Right renal pelvis (tissue), 4 donors: ENCODE results near the gene GIPC3. TPM values are rescaled to one million over a fixed set of nuclear protein-coding genes. Genes with fewer than 3 reads are reported as not detected.

Experiments used
- DNase-seq, 4 donors: peaks; one replicate each; pipeline ENCODE4 v3.0.0-alpha.2; 2013; ENCODE audit warnings: low read depth in 4 of 4, low spot score in 3 of 4, missing footprints in 1 of 4
- polyA plus RNA-seq, 4 donors: library from polyadenylated mRNA; unstranded; fragments of 120-200 nt; gene quantifications; one replicate each; pipeline ENCODE4 v1.2.1, GENCODE V29; 2013; ENCODE audit not compliant: insufficient read length in 4 of 4

GIPC3 gene, protein sequence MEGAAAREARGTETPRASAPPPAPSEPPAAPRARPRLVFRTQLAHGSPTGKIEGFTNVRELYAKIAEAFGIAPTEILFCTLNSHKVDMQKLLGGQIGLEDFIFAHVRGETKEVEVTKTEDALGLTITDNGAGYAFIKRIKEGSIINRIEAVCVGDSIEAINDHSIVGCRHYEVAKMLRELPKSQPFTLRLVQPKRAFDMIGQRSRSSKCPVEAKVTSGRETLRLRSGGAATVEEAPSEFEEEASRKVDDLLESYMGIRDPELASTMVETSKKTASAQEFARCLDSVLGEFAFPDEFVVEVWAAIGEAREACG
- 1 to 10 TPM; 2.6 to 4.2 (median 3.1) TPM for polyA plus RNA-seq

DNA sequence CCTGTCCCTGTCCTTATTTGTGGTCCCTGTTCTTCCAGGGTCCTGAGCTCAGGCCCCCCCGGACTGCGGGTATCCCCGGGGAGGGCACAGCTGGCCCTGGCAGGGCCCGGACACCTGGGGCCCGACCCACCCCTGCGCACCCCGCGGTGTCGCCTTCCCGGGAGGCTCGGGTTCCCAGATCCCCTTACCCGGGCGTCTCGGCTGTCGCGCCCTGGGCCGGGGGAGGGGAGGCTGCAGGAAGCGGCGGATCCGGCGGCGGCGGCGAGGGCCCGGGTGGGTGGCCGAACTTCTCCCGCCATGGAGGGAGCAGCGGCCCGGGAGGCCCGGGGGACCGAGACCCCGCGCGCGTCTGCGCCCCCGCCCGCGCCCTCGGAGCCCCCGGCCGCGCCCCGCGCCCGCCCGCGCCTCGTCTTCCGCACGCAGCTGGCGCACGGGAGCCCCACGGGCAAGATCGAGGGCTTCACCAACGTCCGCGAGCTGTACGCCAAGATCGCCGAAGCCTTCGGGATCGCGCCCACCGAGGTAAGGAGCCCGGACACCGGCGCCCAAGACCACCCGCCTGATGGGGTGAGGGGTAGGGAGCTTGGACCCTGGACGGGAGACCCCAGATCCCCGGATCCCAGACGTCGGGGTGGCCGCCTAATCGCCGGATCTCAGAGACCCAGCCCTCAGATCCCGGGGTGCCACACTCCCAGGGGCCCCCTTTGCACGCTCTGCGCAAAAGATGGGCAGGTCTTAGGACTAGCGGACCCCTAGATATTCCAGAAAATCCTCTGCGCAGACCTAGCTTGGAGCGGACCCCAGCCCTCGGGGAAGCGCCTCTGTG lies at the start of gene GIPC3:
GIPC3 (plus strand) TSS at position 178 of the 826 bp plus-strand sequence; CDS start at position 298, 120 bp downstream.
- DNase-seq = no peak

DNA sequence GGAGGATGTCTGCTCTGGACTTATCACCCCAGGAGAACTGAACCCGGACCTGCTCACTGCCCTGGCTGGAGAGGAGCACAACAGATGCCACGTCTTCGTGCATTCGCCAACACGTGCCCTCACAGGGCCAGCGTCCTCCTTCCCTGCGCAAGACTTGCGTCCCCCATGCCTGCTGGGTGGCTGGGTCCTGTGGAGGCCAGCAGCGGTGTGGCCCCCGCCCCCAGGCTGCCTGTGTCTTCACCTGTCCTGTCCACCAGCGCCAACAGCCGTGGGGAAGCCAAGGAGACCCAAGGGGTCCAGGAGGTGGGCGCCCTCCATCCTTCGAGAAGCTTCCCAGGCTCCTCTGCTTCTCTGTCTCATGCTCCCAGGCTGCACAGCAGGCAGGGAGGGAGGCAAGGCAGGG lies 49.7 kb upstream of the GIPC3 start:
- no peak for DNase-seq

DNA sequence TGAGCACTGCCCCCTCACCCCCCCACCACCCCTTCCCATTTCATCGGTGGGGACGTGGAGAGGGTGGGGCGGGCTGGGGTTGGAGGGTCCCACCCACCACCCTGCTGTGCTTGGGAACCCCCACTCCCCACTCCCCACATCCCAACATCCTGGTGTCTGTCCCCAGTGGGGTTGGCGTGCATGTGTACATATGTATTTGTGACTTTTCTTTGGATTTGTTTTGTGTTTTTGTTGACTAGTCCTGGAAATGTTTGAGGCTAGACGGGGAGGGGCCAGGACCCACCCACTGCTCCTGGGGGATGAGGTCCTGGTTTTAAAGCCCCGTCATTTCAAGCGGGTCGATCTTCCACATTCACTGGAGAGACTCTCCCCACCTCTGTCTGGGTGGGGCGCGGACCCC lies 49.3 kb upstream of the GIPC3 start:
- no peak for DNase-seq

DNA sequence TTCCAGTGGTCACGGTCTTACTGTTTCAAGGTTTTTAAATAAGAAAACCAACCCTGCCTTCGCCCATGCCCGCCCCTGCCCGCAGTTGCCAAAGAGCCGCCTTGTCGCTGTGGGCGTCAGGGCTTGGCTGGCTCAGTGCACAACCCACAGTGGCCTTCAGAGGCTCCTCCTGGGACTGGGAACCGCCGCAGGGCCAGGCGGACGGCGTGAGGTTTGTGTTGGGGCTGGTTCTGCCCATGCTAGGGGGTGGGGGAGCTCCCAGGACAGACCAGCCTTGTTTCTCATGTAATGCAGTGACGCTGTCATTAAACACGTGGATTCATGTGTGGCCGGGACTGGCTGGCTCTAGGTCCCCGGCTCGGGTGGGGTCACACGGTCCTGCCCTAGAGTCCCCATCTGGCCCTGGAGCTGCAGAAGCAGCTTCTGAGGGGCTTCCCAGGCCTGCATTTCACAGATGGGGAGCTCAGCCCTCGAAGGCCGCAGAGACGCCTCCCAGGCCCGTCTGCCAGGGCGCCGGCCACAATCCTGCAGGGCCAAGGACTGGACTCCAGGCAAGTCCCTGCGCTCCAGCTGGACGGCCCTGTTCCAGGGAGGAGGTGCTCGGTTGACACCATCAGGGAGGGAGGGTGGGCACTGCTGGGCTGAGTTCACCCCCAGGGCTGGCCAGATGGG lies 48.7 kb upstream of the GIPC3 start:
- DNase-seq = no peak

DNA sequence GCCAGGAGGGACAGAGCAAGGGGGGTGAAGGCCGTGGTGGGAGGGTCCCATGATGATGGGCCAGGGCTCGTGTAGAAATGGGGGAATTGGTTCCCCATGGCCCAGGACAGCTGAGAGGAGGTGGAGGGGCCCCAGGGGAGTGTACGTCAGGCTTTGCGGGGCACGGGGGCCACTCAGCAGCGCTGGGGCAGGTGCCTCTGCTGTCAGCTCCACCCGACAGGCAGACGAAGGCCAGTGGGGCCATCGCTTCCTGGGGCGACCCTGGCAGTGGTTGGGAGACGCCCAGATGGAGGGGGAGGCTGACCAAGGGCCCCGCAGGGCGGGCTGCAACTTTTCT lies 48.2 kb upstream of the GIPC3 start:
- DNase-seq = no peak

DNA sequence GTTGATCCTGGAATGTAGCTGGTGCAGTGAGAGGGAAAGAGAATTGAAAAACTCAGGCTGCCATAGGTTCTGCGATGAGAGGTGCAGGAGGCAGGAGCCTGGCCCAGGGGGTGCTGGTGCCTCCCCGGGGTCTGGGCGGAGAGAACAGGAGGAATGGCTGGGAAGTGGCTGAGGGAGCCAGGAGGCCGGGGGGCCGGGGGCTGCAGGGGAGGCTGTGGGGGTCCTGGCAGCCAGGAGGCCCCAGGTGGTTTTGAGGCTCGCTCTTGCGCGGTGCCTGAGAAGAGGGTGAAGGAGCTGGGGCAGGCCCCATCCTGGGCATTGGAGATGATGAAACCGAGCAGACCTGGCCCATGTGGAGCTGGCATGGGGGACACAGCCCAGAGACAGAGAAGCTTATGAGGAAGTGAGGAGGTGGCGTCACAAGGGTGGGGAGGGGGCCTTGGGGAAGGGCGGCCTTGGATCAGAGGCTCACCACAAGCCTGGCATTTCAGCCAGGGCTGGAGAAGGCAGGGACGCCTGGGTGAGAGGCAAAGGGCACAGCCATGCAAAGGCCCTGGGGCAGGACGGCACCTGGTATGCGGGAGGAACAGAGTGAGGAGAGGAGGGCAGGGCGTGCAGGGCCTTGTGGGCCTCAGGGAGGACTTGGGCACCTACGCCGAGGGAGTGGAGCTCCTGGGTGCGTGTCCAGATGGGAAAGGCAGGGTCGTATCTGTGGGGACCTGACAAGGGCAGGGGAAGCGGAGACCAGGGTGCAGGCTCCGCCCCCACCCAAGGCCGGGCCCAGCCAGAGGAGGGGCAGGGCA lies 47.6 kb upstream of the GIPC3 start:
- DNase-seq = no peak

DNA sequence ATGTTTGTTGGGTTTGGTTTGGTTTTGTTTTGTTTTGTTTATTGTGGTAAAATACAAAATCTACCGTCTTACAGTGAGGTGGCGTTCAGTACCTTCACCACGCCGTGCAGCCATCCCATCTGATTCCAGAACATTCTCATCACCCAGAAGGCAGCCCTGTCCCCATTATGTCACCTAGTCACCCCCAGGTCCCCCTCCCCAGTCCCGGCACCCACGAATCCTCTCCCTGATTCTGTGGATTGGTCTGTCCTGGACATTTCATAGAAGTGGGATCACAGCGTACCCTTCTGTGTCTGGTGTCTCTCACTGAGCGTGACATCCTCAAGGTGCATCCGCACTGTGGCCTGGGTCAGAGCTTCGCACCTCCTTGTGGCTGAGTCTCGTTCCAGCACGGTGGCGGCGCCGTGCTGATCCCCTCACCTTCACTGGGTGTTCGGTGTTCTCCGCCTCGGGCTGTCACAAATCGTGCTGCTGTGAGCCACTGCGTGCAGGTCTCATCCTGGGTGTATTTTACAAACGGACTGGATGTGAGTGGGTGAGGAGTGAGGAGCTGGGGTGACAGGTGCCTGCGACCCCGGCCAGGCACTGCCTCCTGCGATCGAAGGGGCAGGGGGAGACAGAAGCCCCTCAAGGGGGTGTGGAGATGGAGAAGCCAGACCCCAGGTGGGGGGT lies 46.9 kb upstream of the GIPC3 start:
- no peak for DNase-seq

DNA sequence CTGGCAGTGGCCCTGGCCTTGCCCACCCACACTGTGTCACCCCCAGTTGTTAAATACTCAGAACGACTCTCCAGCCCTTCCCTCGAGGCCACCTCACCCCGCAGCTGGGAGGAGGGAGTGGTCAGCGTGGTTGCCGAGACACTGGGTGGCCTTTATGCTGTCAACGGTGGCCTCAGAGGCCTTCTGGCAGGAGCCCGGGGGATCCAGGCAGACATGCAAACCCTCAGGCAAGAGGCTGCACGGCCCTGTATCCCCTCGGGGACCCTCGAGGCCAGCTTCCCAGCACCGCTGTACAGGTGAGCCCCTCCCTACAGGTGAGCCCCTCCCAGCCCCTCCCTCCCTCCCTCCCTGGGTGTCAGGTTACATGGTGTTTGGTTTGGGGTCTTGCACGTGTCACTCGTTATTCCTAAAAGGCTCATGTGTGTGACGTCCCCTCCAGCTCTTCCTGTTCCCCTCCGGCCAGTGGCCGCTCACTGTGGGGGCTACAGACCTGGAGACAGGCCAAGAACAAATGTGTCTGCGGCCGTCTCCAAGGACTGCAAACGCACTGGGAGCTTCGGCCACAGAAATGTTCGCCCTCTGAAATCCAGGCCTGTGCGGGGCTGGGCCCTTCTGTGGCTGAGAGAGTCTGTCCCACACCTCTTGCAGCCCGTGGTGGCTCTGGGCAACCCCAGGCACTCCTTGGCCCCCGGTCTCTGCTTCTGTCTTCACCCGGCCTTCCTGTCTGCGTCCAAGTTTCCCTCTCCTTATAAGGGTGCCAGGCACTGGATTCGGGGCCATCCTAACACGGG lies 46.1 kb upstream of the GIPC3 start, which contains the start of gene TEKTIP1:
TEKTIP1 (plus strand) TSS at position 210 of the 791 bp plus-strand sequence; CDS start at position 214, 4 bp downstream.
- no peak for DNase-seq

DNA sequence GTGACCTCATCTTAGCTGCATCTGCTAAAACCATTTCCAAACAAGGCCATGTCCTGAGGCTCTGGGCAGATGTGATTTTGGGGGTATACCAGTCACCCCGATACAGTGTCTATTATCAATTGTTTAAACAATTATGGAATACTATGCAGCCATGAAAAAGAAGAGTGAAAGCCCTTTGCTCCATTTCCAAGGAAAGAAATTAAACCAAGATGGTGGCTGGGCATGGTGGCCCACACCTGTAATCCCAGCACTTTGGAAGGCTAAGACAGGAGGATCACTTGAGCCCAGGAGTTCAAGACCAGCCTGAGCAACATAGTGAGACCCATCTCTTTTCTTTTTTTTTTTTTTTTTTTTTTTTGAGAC lies 45.5 kb upstream of the GIPC3 start:
- DNase-seq = no peak

DNA sequence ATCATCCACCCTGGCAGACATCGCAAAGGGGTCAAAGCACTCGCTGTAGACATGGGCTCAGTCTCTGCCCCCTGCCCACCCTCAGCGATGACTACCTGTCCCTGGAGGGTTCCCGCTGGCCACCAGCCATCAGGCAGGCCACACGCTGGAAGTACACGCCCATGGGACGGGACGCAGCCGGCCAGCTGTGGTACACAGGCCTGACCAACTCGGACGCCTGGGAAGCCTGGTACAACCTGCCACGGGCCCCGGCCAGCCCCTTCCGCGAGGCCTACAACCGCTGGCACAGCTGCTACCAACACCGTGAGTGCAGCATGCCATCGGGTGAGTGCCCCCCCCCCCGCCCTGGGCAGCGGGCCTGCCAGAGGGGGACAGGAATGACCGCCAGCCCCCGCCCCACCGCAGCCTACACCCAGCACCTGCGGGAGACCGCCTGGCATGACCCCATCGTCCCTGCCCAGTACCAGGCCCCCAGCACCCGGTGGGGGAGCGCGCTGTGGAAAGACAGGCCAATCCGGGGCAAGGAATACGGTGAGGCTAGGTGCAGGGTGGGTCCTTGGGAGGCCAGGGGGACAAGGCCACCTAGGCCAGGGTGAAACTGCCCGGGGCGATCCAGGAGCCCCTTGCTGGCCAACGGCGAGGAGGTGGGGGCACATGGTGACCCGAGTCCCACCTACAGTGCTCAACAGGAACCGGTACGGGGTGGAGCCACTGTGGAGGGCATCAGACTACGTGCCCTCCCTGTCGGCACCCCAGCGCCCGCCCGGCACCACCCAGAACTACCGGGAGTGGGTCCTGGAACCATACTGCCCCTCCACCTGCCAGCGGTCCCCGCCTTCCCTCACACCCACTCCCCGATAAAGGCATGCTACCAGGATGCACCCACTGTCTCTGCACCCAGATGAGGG lies 41.9 kb upstream of the GIPC3 start:
- DNase-seq = no peak

DNA sequence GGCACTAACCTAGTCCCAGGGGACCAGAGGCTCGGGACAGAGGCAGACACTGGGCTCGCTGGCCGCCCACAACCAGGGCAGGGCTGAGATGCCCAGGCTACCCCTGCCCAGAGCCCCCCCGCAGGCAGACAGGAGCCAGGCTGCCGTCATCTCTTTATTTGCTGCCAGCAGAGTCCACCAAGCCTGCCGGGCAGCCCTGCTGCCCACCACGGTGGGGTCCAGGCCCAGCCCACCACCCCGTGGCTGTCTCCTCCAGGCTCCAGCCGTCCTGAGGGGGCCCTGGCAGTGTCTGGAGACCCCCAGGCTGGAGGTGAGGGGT lies 41.3 kb upstream of the GIPC3 start:
- no peak for DNase-seq

DNA sequence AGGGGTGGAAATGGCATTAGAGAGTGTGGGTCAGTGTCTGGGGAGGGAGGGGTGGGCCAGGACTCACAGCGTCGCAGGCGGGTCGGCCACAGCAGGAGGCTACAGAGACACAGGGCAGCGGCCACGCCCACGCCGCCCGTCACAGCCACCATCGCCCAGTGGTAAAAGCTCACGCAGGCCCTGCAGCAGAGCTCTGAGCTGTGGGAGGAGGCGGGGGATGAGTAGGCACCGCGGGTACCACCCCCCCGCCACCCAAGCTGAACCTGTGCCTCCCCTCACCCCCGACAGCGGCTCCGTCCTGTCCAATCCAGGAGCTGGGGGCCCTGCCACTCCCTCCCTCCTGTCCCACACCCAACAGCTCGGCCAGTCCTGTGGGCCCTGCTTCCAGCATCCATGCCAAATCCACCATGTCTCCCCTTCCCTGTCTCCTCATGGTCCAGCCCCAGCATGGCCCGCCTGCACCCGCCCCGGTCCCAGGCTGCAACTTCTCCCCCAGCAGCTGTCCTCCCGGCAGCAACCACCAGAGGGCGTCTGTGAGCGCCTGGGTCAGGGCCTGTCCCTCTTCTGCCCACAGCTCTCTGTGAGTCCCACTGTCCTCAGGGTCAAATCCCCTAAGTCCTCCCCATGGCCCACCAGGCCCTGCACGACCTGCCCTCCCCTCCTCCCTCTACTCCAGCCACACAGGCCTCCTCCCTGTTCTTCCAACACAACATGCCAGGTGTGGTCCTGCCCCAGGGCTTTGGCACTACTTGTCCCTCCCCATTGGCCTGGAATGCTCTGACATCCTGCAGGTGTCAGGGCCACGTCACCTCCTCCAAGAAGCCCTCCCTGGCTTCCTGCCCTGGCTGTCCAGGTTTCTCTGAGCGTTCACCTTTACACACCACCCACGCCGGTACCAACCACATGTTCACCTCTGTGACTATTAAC lies 40.3 kb upstream of the GIPC3 start:
- no peak for DNase-seq

DNA sequence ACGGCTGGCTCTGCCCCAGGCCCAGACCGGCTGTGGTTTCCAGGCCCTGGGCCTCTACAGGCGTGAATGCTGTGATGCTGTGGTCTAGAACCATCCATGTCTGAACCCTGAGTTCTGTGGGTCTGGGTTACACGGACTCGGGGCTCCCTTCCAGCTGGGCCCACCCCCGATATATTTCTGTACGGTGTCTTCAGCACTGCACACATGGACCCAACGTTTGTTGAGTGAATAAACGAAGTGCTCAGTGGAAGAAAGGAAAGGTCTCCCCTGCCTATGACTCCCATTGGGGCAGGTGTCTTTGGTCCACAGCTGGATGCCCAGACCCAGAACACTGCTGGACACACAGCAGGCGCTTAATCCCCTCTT lies 39.6 kb upstream of the GIPC3 start:
- DNase-seq = no peak

DNA sequence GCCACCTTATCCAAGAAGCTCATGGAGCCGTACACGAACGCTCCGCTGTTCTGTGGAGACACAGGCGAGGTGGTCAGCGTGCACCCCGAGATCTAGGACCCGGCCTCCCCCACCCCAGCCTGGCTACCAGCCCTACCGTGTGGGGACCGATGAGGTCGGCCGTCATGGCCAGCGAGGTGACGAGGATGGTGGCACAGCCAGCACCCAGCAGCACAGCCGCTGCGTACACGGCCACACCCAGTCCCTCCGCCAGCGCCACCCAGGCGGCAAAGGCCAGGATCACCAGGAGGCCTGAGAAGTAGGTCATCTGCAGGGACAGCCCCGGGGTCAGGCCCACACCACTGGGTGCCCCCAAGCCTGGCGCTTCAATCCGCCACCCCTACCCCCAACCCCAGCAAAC lies 39.2 kb upstream of the GIPC3 start:
- DNase-seq = no peak

DNA sequence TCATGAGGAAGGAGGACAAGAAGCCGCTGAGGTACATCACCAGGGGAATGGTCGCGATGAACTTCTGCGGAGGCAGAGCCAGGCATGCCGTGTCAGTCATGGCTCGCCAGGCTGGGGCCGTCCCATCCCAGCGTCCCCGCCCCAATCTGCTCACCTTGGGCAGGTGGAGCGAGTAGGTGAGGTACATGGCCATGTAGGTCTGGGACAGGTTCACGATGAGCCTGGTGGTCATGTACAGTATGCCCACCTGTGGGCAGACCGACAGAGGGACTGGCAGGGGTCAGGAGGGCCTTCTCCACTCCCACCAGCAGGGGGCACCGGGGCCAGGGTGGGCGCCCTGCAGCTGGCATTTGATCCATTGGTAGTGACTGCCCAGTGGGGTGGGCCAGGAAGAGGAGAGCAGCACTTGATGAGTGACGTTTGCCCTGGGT lies 38.0 kb upstream of the GIPC3 start:
- DNase-seq = no peak

DNA sequence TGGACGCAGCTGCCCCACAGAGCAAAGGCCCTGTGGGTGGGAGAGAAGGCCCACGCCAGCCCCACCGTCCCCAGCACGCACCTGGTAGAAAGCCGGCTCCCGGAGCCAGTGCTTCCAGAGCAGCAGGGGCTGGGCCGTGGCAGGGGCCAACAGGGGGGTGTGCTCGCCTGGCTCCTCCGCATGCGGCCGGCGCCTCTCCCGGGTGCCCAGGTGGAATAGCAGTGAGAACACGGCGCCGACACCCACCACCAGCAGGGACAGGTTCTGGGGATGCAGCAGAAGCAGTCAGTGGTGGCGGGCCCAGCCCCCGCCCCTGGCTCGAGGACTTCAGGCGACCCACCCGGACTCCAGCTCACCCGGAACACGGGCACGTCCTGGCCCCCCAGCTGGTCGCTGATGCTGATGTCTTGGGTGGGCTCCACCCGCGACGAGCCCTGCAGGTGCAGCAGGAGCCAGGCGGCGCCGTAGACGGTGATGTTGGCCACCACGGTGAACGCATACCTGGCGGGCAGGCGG lies 37.5 kb upstream of the GIPC3 start:
- no peak for DNase-seq

DNA sequence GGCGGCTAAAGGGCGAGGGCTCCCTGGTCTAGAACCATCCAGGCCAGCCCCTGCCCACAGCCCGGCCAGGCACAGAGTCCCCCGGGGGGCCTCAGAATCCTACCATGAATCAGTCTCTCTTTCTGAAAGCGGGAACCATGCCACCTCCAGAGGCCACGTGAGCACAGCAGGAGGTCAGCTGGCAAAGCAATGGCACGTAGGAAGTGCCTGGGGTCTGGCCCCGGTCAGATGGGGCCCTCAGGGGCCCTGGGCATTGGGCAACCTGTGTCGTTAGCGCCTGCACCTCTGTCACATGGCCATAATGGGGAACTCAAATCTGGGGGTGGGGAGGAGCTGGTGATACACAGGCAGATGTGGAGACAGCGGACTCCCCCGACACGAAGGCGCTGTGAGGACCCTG lies 36.7 kb upstream of the GIPC3 start:
- no peak for DNase-seq
